Pancreas (tissue), 10 donors: ENCODE measurements around the gene ZNF608. TPM values are rescaled to one million over a fixed set of nuclear protein-coding genes. Genes with fewer than 3 reads are reported as not detected.

ENCODE experiments used
- ATAC-seq, 4 donors: fragments of 200-7000 bp; cut with Tn5 transposase; one replicate each; pipeline versions ENCODE4 v1.8.0 to v1.9.1; 2020; ENCODE audit warnings: mild to moderate bottlenecking in 4 of 4, moderate library complexity in 4 of 4
- DNase-seq, 6 donors: peaks; one replicate each; pipeline ENCODE4 v3.0.0-alpha.2; 2020
- FAIRE-seq: peaks from 2 replicates; lab custom pipeline; 2012; peaks lifted over from hg19 to GRCh38; lab: Jason Lieb, UNC
- H3K27ac ChIP-seq, 4 donors: fragments of 200-600 bp; sonication (generic); 1 replicate in 3 of 4; 2 replicates in 1 of 4; pipeline versions ENCODE4 v1.5.0 to v1.8.0; 2020
- H3K27me3 ChIP-seq, 4 donors: fragments of 200-600 bp; one replicate each; pipeline ENCODE4 v1.8.0; 2021
- H3K36me3 ChIP-seq, 3 donors: fragments of 200-600 bp; sonication (generic) in 1 of 3; one replicate each; pipeline versions ENCODE4 v1.5.0 to v1.8.0; 2020 to 2021
- H3K4me1 ChIP-seq, 3 donors: fragments of 200-600 bp; one replicate each; pipeline ENCODE4 v1.8.0; 2021
- H3K4me3 ChIP-seq, 4 donors: fragments of 200-600 bp; sonication (generic) in 2 of 4; one replicate each; pipeline versions ENCODE4 v1.5.0 to v1.8.0; 2020 to 2021
- H3K9me3 ChIP-seq, 4 donors: fragments of 200-600 bp; one replicate each; pipeline ENCODE4 v1.8.0; 2021
- CTCF ChIP-seq, 4 donors: fragments of 200-600 bp; sonication (generic) in 3 of 4; IDR thresholded peaks; one replicate each; pipeline versions ENCODE4 v1.5.0 to v1.8.0; 2021; ENCODE audit warnings: antibody characterized with exemption in 4 of 4
- WGBS, 2 donors: extraction: QIAGEN DNeasy Blood & Tissue Kit; methylation state at CpG; one replicate each; pipeline ENCODE4 v1.1.7; 2013; 5-methylcytosine and 5-hydroxymethylcytosine counted together
- intact Hi-C, 3 donors: fragments of 100-400 bp; cut with DNase I; formaldehyde crosslinking; loops; one replicate each; pipeline versions ENCODE4 v1.11.1 to v1.14.2; 2022
- polyA plus RNA-seq, 2 donors: library from polyadenylated mRNA; stranded (reverse); fragments of 200-250 nt; gene quantifications; one replicate each; pipeline ENCODE4 v1.2.3, GENCODE V29; 2013
- total RNA-seq, 6 donors: library from RNA; stranded (reverse); fragmentation: NEBNext Ultra II Directional in 4 of 6; extraction: Animal tissue kit (Norgen Biotek cat#: 25700) in 4 of 6; gene quantifications; one replicate each; pipeline versions ENCODE4 v1.2.1 to v1.2.4, GENCODE V29; 2021 to 2023
- donor health status: healthy with polysubstance abuse.
- donor health status: DM: no; HTN: no; CAD: no; lungs with moderate emphysema.
- donor health status: DM: no; HTN: no; CAD: no.
- donor health status: control.
- donor health status: control.
- donor health status: Bipolar disorder and iron deficiency.
- donor health status: DM: yes; HTN: yes; CAD: no.
- donor health status: DM: no; HTN: no; CAD: no.
- donor health status: DM: no; HTN: no; CAD: no.
- donor health status: DM: yes; HTN: yes; CAD: no.

The ZNF608 gene
- total and polyA plus RNA-seq, 8 donors, result 9.3 to 21.6 (median 12.3) TPM

- no peak for TF ChIP-seq CTCF (IDR thresholded peaks at IDR 0.05)
- no peak overlapping the region for H3K4me3 ChIP-seq
- no peaks in the 10 kb centered on the region for H3K27me3 ChIP-seq
- FAIRE-seq (no peak), ATAC-seq (no peak), DNase-seq (no peak)
- H3K36me3 ChIP-seq, result no peaks in the 10 kb centered on the region
- intact Hi-C loops, result no loop called here
- no peaks in the 10 kb centered on the region for H3K9me3 ChIP-seq
- H3K4me1 ChIP-seq, result peaks cover 8 to 21% (median 19%) of the 10 kb centered on the region in 3 donors
- 70 to 72% methylated on average over 6 of the region's 6 CpGs for WGBS, 2 donors
- no peak overlapping the region for H3K27ac ChIP-seq
Observed at GRCh38 chr5:124724357-124725039, 21.9 kb downstream of the ZNF608 start.

GRCh38 chr5:124721229-124721735, 25.2 kb downstream of the ZNF608 start:
- TF ChIP-seq CTCF (IDR thresholded peaks at IDR 0.05), result no peak
- H3K4me3 ChIP-seq, result no peak overlapping the region
- H3K36me3 ChIP-seq, result no peaks in the 10 kb centered on the region
- intact Hi-C loops, result no loop called here
- WGBS, 2 donors, result 80 to 85% methylated on average over 8 of the region's 8 CpGs
- H3K9me3 ChIP-seq, result no peaks in the 10 kb centered on the region
- no peak for DNase-seq
- H3K27me3 ChIP-seq, result no peaks in the 10 kb centered on the region
- H3K27ac ChIP-seq, result peak overlapping the region in 1 of 4 donors; percentile 3
- FAIRE-seq, result no peak
- H3K4me1 ChIP-seq, result peaks cover 25 to 45% (median 40%) of the 10 kb centered on the region in 3 donors
- peak in 1 of 4 donors; percentile 26 for ATAC-seq

GRCh38 chr5:124720593-124720992, 25.8 kb downstream of the ZNF608 start:
- H3K36me3 ChIP-seq, result no peaks in the 10 kb centered on the region
- TF ChIP-seq CTCF (IDR thresholded peaks at IDR 0.05), result no peak
- DNase-seq, result no peak
- no peaks in the 10 kb centered on the region for H3K27me3 ChIP-seq
- ATAC-seq, result peak; percentile 27 to 69 (median 58)
- FAIRE-seq, result no peak
- H3K4me1 ChIP-seq, result peaks cover 25 to 42% (median 40%) of the 10 kb centered on the region in 3 donors
- H3K9me3 ChIP-seq, result no peaks in the 10 kb centered on the region
- H3K4me3 ChIP-seq, result no peak overlapping the region
- peak overlapping the region in 2 of 4 donors; percentile 33 to 34 for H3K27ac ChIP-seq
- 14 to 20% methylated on average over 4 of the region's 4 CpGs for WGBS, 2 donors
- intact Hi-C loops, result no loop called here

- Histone ChIP-seq H3K27me3 (no peaks in the 10 kb centered on the region), H3K9me3 (no peaks in the 10 kb centered on the region), H3K27ac (peak overlapping the region in 1 of 4 donors; percentile 33), H3K4me1 (peaks cover 24 to 43% (median 42%) of the 10 kb centered on the region in 3 donors), H3K4me3 (no peak overlapping the region), H3K36me3 (no peaks in the 10 kb centered on the region)
- TF ChIP-seq CTCF (IDR thresholded peaks at IDR 0.05), result no peak
- WGBS, 2 donors, result 78 to 81% methylated on average over 4 of the region's 4 CpGs
- FAIRE-seq (no peak), ATAC-seq (peak in 1 of 4 donors; percentile 27), DNase-seq (no peak)
- intact Hi-C loops, result no loop called here
Observed at GRCh38 chr5:124719113-124719967, 27.1 kb downstream of the ZNF608 start.
